K562 (cell line): ENCODE measurements around the gene CYTH1. TPM values are rescaled to one million over a fixed set of nuclear protein-coding genes. Genes with fewer than 3 reads are reported as not detected.
A peak's percentile ranks its signal among the peaks of the same experiment; 100 is the strongest.

Experiments used
- AFF4 ChIP-seq: sonication (generic); formaldehyde crosslinking; IDR thresholded peaks from 2 replicates; pipeline ENCODE4 v1.8.0; 2023; ENCODE audit warnings: mild to moderate bottlenecking, missing genetic modification reagents
- BRD9 ChIP-seq: fragments of 450-650 bp; IDR thresholded peaks from 2 replicates; pipeline ENCODE4 v1.6.1; 2018; ENCODE audit warnings: low read depth; ENCODE audit not compliant: partially characterized antibody
- CC2D1A ChIP-seq: fragments of 450-650 bp; IDR thresholded peaks from 2 replicates; pipeline ENCODE4 v1.6.1; 2017; ENCODE audit warnings: mild to moderate bottlenecking
- CEBPG ChIP-seq, 3 experiments: fragments of 200-800 bp in 1 of 3; sonication (Bioruptor generic) in 1 of 3; sonication (generic) in 1 of 3; formaldehyde crosslinking in 1 of 3; IDR thresholded peaks in 2 of 3; conservative IDR thresholded peaks in 1 of 3; 2 replicates each; pipeline versions ENCODE4 v1.6.1 to v1.8.0; 2016 to 2022; ENCODE audit warnings: missing compliant biosample characterization in 2 of 3, missing genetic modification characterization in 2 of 3, mild to moderate bottlenecking in 1 of 3, missing genetic modification reagents in 1 of 3
- EGR1 ChIP-seq: fragments of 450-650 bp; conservative IDR thresholded peaks from 2 replicates; pipeline ENCODE4 v1.6.1; 2017; ENCODE audit warnings: mild to moderate bottlenecking
- FOXA3 ChIP-seq, 2 experiments: fragments of 450-650 bp in 1 of 2; sonication (generic) in 1 of 2; formaldehyde crosslinking; IDR thresholded peaks in 1 of 2; conservative IDR thresholded peaks in 1 of 2; 2 replicates each; pipeline versions ENCODE4 v1.4.0 to v1.8.0; 2020 to 2022; ENCODE audit warnings: mild to moderate bottlenecking in 2 of 2, missing genetic modification reagents in 1 of 2
- FOXP4 ChIP-seq: sonication (generic); formaldehyde crosslinking; IDR thresholded peaks from 2 replicates; pipeline ENCODE4 v1.8.0; 2022; ENCODE audit warnings: mild to moderate bottlenecking, missing genetic modification reagents, borderline replicate concordance
- HDAC2 ChIP-seq: fragments of 450-650 bp; IDR thresholded peaks from 2 replicates; pipeline ENCODE4 v1.6.1; 2016; ENCODE audit warnings: mild to moderate bottlenecking
- HMBOX1 ChIP-seq: sonication (generic); IDR thresholded peaks from 2 replicates; pipeline ENCODE4 v1.6.1; 2016
- NCOA1 ChIP-seq: fragments of 450-650 bp; IDR thresholded peaks from 2 replicates; pipeline ENCODE4 v1.6.1; 2016; ENCODE audit warnings: low read depth
- NKRF ChIP-seq: fragments of 450-650 bp; IDR thresholded peaks from 2 replicates; pipeline ENCODE4 v1.6.1; 2016; ENCODE audit warnings: borderline replicate concordance
- TBP ChIP-seq: optimal IDR thresholded peaks from 2 replicates; pipeline ENCODE3; 2011; ENCODE audit warnings: low read depth, low read length, improper control_type of control experiment
- USF2 ChIP-seq: sonication (generic); formaldehyde crosslinking; IDR thresholded peaks from 2 replicates; pipeline ENCODE4 v1.5.0; 2020; ENCODE audit warnings: missing genetic modification reagents
- ZNF175 ChIP-seq: fragments of 200-800 bp; sonication (Bioruptor generic); IDR thresholded peaks from 2 replicates; pipeline ENCODE4 v1.6.1; 2016; ENCODE audit warnings: low read depth, mild to moderate bottlenecking, missing genetic modification characterization, missing compliant biosample characterization
- ZNF311 ChIP-seq: fragments of 250-450 bp; sonication (Bioruptor Pico); IDR thresholded peaks from 2 replicates; pipeline ENCODE4 v1.4.0; 2020; ENCODE audit warnings: mild to moderate bottlenecking, moderate library complexity
- polyA plus RNA-seq, 8 experiments: library from polyadenylated mRNA; depleted of rRNA in 4 of 8; stranded (reverse) in 5 of 8; unstranded in 3 of 8; fragments of >200 nt; fragmentation: Nextera tagmentation in 2 of 8; fragmentation: Illumina TruSeq in 1 of 8; extraction: Ambion mirVana in 2 of 8; extraction: Trizol in 1 of 8; gene quantifications; 2 replicates each; pipeline versions ENCODE4 v1.2.1 to v1.2.3, GENCODE V29; 2011 to 2014; ENCODE audit warnings: inconsistent platforms in 1 of 8, missing spikeins in 1 of 8
- total RNA-seq, 7 experiments: library from RNA; depleted of rRNA in 6 of 7; stranded (reverse); fragments of >200 nt in 6 of 7; fragmentation: Illumina TruSeq in 2 of 7; extraction: Trizol in 2 of 7; gene quantifications; 2 replicates each; pipeline versions ENCODE4 v1.2.1 to v1.2.3, GENCODE V29; 2011 to 2021; ENCODE audit warnings: low replicate concordance in 1 of 7

Gene CYTH1
- total and polyA plus RNA-seq, 9 of the 15 experiments (the other 6 are each of a cell fraction or from before 2014, with no cell fraction given) = 0.52 to 27.7 (median 16.8) TPM

GRCh38 chr17:78665952-78666920, 115.8 kb downstream of the CYTH1 start (continued):
- TF ChIP-seq ZNF175 = peak; percentile 96
- TF ChIP-seq BRD9 = no peak
- peak; percentile 92 for TF ChIP-seq CC2D1A
- TF ChIP-seq EGR1 = peak; percentile 16; the same call in 1 of the 2 replicates
- no peak for TF ChIP-seq TBP
- no peak for TF ChIP-seq CEBPG (CRISPR knock-in tag; IDR thresholded peaks at IDR 0.05)
- peak in 1 of 2 experiments; percentile 46; a peak in 1 of 4 replicates for TF ChIP-seq CEBPG (tag; conservative IDR thresholded peaks at IDR 0.05 in 1 of 2, IDR thresholded peaks at IDR 0.05 in 1 of 2)
- TF ChIP-seq NCOA1 = peak; percentile 91
- peak; percentile 100 for TF ChIP-seq FOXA3 (CRISPR knock-in tag; conservative IDR thresholded peaks at IDR 0.05 in 1 of 2, IDR thresholded peaks at IDR 0.05 in 1 of 2)
- TF ChIP-seq FOXP4 (CRISPR knock-in tag) = peak; percentile 61; the same call in 1 of the 2 replicates
- 0 out of 2 replicates have a peak, but pooled peaks have one; percentile 4 for TF ChIP-seq AFF4 (CRISPR knock-in tag)
- TF ChIP-seq HMBOX1 = peak; percentile 36; the same call in 1 of the 2 replicates
- TF ChIP-seq NKRF = no peak
- TF ChIP-seq USF2 (CRISPR knock-in tag) = peak; percentile 71
- TF ChIP-seq ZNF311 (CRISPR knock-in tag) = peak; percentile 68; the same call in 1 of the 2 replicates
- peak; percentile 100 for TF ChIP-seq HDAC2
